NOMO-1 treated with DMSO at 0.1 percent for 48 hours (cell line): ENCODE data around the gene EHD4.

ENCODE experiments used
- DNase-seq: peaks from one replicate; lab custom pipeline; 2025; ENCODE audit not compliant: unreplicated experiment; lab: John Stamatoyannopoulos, UW

EHD4 gene

GRCh38 chr15:41939986-41940385 is 32.4 kb downstream of the EHD4 start:
- DNase-seq, result no peak

DNA sequence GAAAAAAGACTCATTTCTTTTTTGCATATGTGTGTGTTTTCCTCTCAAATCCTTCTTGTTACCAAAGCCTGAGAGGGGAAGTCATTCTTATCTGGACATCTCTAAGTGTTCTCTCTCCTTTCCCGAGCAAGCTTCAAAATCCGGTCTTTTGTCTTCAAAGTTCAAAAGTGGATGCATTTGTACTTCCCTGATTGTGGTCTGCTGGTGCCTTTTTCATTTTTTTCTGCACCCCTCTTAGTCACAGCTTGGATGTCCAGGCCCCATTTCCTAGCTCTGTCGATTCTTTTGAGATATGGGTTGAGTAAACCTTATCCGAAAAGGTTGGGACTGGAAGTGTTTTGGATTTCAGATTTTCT is 34.8 kb downstream of the EHD4 start:
- no peak for DNase-seq

DNA sequence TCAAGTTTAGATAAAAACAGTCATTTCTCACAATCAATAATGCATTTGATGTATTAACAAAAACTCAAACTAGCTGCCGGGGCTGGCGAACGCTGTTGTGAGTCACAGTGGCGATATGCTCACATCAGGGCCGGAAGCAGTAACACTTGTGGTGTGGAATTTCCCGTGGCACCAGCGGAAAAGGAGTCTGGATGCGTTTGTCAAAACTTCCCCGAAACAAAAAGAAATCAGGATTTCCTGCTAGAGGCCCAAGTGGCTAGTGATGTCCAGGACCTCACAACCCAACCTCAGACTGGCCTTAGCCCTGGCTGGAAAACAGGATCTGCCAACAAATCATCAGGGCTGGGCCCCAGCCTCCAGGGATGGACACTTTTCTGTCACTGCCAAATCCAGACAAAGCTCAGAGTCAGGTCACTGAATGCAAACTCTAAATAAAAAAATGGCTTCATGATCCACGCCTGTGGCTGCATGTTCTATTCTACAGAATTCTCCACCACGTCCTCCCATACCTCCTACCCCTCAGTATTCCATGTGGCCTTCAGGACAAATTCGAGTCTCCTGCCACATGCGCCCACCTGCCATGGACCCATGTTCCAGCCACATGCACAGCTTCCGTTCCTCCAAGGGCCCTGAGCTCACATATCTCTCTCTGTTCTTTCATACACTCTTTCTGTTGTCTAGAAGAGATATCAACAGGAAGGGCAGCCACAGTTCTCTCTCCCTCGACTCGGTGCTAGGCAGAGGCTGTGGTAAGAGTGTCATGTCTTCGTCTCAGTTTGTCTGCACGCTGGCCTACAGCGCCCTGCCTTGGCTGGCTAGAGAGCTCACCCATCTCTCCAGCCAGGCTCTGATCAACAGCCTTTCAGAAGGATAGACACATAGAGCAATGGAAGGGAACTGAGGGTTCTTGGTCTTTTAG is 35.4 kb downstream of the EHD4 start:
- no peak for DNase-seq

GRCh38 chr15:41936155-41936554 is 36.2 kb downstream of the EHD4 start:
- no peak for DNase-seq

DNA sequence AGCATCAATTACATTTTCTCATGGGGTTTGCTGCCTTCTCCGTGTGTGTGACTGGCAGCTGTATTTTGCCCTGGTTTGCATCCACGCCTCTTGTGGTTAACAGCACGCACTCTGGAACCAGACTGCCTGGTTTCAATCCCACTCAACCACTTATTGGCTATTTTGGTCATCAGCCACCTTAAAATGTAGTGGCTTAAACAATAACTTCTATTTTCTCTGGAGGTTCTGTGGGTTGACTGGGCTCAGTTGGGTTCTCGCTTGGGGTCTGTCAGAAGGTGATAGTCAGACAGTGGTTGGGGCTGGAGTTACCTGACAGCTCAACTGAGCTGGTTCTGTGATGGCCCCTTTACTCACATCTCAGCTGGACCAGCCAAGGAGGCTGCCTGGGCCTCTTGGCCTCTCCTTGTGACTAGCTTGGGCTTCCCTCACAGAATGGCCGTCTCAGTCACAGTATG is 36.8 kb downstream of the EHD4 start:
- no peak for DNase-seq

DNA sequence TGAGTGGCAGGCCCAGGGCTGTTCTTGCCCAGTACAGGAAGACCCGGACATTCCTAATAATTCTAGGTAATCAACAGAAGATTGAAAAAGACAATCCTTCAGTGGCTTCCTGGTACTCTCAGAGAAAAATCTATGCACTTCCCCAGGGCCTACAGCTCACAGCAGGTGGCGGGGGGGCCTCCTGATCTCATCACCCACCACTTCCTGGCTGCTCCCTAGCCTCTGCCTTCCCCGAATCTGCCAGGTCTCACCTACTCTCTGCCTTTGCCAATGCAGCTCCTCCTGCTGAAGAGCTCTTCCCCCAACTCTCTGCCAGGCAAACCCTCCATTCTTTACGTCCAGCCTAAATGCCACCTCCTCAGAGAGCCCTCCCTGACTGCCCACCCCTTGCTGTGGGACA is 37.5 kb downstream of the EHD4 start:
- no peak for DNase-seq

- DNase-seq, result no peak
Measured at GRCh38 chr15:41933771-41934170, 38.6 kb downstream of the EHD4 start.

GRCh38 chr15:41933326-41933725 is 39.0 kb downstream of the EHD4 start:
- DNase-seq, result no peak

GRCh38 chr15:41932511-41933289 is 39.7 kb downstream of the EHD4 start:
- no peak for DNase-seq

- DNase-seq, result no peak
Measured at GRCh38 chr15:41932101-41932500, 40.3 kb downstream of the EHD4 start.

GRCh38 chr15:41930867-41931222 is 41.5 kb downstream of the EHD4 start:
- DNase-seq, result no peak

GRCh38 chr15:41930221-41930866 is 42.0 kb downstream of the EHD4 start:
- peak; percentile 82 for DNase-seq

GRCh38 chr15:41928637-41929620 is 43.4 kb downstream of the EHD4 start:
- DNase-seq, result no peak

DNA sequence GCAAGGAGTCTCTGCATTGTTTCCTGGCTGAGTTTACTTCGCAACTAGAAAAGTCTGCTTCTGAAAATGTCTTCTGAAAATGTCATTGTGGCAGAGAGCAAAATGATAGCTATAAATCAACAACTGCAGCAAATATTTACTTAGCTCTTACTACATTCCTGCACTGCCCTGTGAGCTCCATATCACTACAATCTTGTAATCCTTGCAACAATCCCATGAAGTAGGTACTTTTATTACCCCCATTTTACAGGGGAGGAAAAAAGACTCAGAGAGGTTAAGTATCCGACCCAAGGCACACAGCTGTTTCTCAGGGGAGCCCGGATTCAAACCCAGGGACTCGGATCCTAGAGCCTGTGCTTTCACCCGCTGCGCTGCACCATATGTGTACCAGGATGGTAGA is 44.3 kb downstream of the EHD4 start:
- DNase-seq, result no peak

GRCh38 chr15:41927536-41927935 is 44.8 kb downstream of the EHD4 start:
- peak; percentile 51 for DNase-seq

DNA sequence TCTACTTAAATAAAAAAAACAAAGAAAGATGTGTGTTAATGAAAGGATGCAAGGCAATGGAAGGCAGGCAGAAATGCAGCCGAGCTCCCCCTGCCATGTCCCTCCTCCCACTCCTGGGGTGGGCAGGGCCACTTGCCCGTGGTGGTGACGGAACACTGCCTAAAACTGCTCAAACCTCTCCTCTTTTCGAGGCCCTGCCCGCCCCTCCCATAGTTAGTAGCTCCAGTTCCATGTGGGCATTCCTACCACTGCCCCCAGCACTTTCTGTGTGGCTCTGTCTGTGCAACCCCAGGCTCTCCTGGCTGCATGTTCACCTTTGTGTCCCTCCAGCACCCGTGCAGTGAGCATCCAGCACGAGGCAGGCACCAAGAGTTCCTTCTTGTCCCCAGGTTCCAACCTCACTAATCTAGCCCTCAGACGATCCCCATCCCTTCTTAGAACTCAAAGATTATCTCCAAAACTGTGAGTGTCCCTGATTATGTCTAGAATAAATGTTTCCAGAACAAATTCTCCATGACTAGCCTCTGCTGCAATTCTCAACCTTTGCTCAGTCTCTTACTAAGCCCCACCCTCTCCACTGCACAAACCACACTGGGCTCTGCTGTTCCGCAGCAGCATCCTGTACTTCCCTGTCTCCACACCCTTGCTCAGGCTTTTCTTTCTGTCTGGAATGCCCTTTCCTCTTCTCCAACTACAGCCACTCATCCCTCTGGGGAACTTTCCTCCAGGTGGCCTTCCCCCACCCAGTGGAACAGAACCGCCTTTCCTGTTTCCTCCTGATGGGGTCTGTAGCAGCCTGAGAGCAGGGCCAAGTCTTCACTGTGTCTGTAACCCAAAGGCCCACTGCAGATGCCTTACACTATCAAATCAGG is 45.9 kb downstream of the EHD4 start:
- peak; percentile 13 for DNase-seq

- no peak for DNase-seq
Measured at GRCh38 chr15:41925086-41925608, 47.2 kb downstream of the EHD4 start.

GRCh38 chr15:41923401-41923997 is 48.9 kb downstream of the EHD4 start:
- no peak for DNase-seq

DNA sequence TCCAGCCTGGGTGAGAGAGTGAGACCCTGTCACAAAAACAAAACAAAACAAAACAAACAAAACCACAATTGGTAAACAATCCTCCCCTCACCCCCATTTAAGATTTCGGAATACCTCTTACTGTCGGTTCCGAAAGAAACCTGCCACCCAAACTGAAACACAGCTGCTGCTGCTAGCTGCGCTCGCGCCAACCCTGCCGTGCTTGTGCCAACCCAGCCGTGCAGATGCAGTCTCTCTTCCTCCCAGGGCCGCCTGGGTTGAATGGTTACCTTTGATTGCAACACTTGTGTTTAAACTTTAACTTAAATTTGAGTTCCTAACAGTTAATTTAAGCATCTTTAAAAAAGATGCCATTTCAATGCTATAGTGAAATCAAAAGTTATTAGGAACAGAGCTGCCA is 50.0 kb downstream of the EHD4 start:
- no peak for DNase-seq
